Panc1 (cell line): ENCODE data around the gene ZDHHC14.

Source experiments
- POLR2AphosphoS5 ChIP-seq: IDR thresholded peaks from 2 replicates; pipeline ENCODE4 v1.6.1; 2012; ENCODE audit warnings: mild to moderate bottlenecking, low read depth, low read length, moderate library complexity
- TCF7L2 ChIP-seq: IDR thresholded peaks from 2 replicates; pipeline ENCODE4 v1.6.1; 2011; ENCODE audit warnings: mild to moderate bottlenecking, low read depth, low read length, inconsistent platforms
- TF ChIP-seq, protein P1 (sequence below): fragments of 450-650 bp; IDR thresholded peaks from 2 replicates; pipeline ENCODE4 v1.5.1; 2017; ENCODE audit warnings: mild to moderate bottlenecking
- TF ChIP-seq, protein P2 (sequence below), 2 experiments: IDR thresholded peaks; 2 replicates each; pipeline ENCODE4 v1.6.1; 2011 to 2012; ENCODE audit warnings: low read depth in 2 of 2, control low read depth in 1 of 2, low read length in 1 of 2, mild to moderate bottlenecking in 1 of 2, moderate library complexity in 1 of 2; ENCODE audit not compliant: insufficient read depth in 1 of 2

DNA sequence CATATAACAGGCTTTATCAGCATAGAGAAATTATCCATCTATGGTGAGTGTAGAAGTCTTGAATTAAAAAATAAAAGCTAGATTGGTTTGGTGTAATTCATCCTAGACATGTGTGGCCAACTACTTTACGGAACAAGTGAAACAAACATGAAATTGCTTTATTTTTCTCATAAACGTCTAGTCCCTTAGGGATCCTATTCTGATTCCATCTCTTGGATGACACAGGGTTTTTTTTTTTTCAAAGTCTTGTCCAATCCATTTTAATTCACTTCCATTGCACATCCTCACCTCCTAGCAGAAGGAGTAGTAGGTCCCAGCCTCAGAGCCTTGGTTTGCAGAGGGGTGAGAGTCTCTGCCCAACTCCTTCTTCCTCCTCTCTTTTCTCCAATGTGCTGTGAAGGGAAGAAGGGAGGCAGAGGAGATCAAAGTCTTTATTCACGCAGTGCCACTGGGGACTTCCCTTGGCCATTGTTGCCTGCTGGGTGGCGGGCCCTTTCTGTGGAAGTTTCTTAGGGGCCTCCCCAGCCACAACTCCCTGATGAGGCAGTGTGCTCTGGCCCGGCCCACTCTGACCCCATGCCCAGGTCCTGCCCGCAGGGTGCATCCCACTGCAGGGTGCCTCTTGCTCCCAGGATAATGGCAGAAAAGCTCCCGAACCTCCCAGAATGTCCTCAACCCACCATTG is 337.7 kb downstream of the ZDHHC14 start:
- TF ChIP-seq, protein P1, sequence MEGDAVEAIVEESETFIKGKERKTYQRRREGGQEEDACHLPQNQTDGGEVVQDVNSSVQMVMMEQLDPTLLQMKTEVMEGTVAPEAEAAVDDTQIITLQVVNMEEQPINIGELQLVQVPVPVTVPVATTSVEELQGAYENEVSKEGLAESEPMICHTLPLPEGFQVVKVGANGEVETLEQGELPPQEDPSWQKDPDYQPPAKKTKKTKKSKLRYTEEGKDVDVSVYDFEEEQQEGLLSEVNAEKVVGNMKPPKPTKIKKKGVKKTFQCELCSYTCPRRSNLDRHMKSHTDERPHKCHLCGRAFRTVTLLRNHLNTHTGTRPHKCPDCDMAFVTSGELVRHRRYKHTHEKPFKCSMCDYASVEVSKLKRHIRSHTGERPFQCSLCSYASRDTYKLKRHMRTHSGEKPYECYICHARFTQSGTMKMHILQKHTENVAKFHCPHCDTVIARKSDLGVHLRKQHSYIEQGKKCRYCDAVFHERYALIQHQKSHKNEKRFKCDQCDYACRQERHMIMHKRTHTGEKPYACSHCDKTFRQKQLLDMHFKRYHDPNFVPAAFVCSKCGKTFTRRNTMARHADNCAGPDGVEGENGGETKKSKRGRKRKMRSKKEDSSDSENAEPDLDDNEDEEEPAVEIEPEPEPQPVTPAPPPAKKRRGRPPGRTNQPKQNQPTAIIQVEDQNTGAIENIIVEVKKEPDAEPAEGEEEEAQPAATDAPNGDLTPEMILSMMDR: no peak
- no peak for TF ChIP-seq POLR2AphosphoS5
- TF ChIP-seq TCF7L2: no peak
- TF ChIP-seq, protein P2, sequence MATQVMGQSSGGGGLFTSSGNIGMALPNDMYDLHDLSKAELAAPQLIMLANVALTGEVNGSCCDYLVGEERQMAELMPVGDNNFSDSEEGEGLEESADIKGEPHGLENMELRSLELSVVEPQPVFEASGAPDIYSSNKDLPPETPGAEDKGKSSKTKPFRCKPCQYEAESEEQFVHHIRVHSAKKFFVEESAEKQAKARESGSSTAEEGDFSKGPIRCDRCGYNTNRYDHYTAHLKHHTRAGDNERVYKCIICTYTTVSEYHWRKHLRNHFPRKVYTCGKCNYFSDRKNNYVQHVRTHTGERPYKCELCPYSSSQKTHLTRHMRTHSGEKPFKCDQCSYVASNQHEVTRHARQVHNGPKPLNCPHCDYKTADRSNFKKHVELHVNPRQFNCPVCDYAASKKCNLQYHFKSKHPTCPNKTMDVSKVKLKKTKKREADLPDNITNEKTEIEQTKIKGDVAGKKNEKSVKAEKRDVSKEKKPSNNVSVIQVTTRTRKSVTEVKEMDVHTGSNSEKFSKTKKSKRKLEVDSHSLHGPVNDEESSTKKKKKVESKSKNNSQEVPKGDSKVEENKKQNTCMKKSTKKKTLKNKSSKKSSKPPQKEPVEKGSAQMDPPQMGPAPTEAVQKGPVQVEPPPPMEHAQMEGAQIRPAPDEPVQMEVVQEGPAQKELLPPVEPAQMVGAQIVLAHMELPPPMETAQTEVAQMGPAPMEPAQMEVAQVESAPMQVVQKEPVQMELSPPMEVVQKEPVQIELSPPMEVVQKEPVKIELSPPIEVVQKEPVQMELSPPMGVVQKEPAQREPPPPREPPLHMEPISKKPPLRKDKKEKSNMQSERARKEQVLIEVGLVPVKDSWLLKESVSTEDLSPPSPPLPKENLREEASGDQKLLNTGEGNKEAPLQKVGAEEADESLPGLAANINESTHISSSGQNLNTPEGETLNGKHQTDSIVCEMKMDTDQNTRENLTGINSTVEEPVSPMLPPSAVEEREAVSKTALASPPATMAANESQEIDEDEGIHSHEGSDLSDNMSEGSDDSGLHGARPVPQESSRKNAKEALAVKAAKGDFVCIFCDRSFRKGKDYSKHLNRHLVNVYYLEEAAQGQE (IDR thresholded peaks at IDR 0.05; ENCODE audit: insufficient read depth in 1 of 2, low read depth in 2 of 2, low read length in 1 of 2): no peak
